ENCODE data around the gene CYP2B6.

- TF ChIP-seq TAF1 (IDR thresholded peaks at IDR 0.05; ENCODE audit: borderline replicate concordance, low read depth, low read length) = no peak
- TF ChIP-seq, protein P1, sequence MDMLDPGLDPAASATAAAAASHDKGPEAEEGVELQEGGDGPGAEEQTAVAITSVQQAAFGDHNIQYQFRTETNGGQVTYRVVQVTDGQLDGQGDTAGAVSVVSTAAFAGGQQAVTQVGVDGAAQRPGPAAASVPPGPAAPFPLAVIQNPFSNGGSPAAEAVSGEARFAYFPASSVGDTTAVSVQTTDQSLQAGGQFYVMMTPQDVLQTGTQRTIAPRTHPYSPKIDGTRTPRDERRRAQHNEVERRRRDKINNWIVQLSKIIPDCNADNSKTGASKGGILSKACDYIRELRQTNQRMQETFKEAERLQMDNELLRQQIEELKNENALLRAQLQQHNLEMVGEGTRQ (IDR thresholded peaks at IDR 0.05; ENCODE audit: borderline replicate concordance, low read depth, low read length) = no peak
- no peak for TF ChIP-seq POLR2A (IDR thresholded peaks at IDR 0.05; ENCODE audit: low read depth, low read length)
- TF ChIP-seq TARDBP (IDR thresholded peaks at IDR 0.05; ENCODE audit: borderline replicate concordance) = no peak
- no peak for TF ChIP-seq POLR2AphosphoS2 (IDR thresholded peaks at IDR 0.05; ENCODE audit: low read depth, low read length)
- no peak for TF ChIP-seq CHD2 (IDR thresholded peaks at IDR 0.05; ENCODE audit: borderline replicate concordance, low read depth, low read length)
- TF ChIP-seq, protein P2, sequence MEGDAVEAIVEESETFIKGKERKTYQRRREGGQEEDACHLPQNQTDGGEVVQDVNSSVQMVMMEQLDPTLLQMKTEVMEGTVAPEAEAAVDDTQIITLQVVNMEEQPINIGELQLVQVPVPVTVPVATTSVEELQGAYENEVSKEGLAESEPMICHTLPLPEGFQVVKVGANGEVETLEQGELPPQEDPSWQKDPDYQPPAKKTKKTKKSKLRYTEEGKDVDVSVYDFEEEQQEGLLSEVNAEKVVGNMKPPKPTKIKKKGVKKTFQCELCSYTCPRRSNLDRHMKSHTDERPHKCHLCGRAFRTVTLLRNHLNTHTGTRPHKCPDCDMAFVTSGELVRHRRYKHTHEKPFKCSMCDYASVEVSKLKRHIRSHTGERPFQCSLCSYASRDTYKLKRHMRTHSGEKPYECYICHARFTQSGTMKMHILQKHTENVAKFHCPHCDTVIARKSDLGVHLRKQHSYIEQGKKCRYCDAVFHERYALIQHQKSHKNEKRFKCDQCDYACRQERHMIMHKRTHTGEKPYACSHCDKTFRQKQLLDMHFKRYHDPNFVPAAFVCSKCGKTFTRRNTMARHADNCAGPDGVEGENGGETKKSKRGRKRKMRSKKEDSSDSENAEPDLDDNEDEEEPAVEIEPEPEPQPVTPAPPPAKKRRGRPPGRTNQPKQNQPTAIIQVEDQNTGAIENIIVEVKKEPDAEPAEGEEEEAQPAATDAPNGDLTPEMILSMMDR (IDR thresholded peaks at IDR 0.05 in 2 of 3, conservative IDR thresholded peaks at IDR 0.05 in 1 of 3; ENCODE audit: control insufficient read depth in 2 of 3, extremely low read depth in 1 of 3, insufficient read depth in 1 of 3, low read depth in 3 of 3, low read length in 3 of 3) = no peak
- TF ChIP-seq ZNF24 (IDR thresholded peaks at IDR 0.05) = no peak
- TF ChIP-seq NFXL1 (IDR thresholded peaks at IDR 0.05; ENCODE audit: borderline replicate concordance) = no peak
- no peak for TF ChIP-seq CEBPB (IDR thresholded peaks at IDR 0.05; ENCODE audit: borderline replicate concordance in 1 of 2, low read depth in 2 of 2, low read length in 2 of 2)
These were observed 23.6 kb downstream of the CYP2B6 start for GRCh38 chr19:41014643-41015042.
